PC-3 (cell line): Measurements from ENCODE around the gene COMMD8. TPM values are rescaled to one million over a fixed set of nuclear protein-coding genes. Genes with fewer than 3 reads are reported as not detected.

Experiments used
- ATAC-seq: fragments of 200-7000 bp; cut with Tn5 transposase; 2 replicates; pipeline ENCODE4 v1.9.1; 2020; ENCODE audit warnings: mild to moderate bottlenecking, moderate library complexity
- BruUV-seq: library from RNA; stranded (reverse); fragments of 400-500 nt; replicated peaks from 2 replicates; lab custom pipeline; 2021; lab: Mats Ljungman, UMichigan
- CTCF ChIA-PET: fragments of 300-600 bp; sonication (Branson Sonifier 250); formaldehyde crosslinking; loops from one replicate; lab custom pipeline; 2022; ENCODE audit warnings: antibody characterized with exemption; lab: Charles Lee
- POLR2A ChIA-PET: fragments of 300-600 bp; sonication (Branson Sonifier 250); formaldehyde crosslinking; loops from one replicate; lab custom pipeline; 2022; ENCODE audit warnings: antibody characterized with exemption; ENCODE audit not compliant: unreplicated experiment; lab: Charles Lee
- DNase-seq: peaks from one replicate; pipeline ENCODE4 v3.0.0-alpha.2; 2015
- H2AFZ ChIP-seq: fragments of 300-600 bp; sonication (generic); 2 replicates; pipeline ENCODE4 v1.6.0; 2016; ENCODE audit warnings: antibody characterized with exemption, low read length
- H3F3A ChIP-seq: fragments of 300-600 bp; sonication (generic); one replicate; pipeline ENCODE4 v1.6.0; 2017; ENCODE audit warnings: antibody characterized with exemption, low read length, control low read depth, mild to moderate bottlenecking; ENCODE audit not compliant: unreplicated experiment
- H3K27ac ChIP-seq: fragments of 300-600 bp; sonication (generic); 2 replicates; pipeline ENCODE4 v1.5.1; 2016; ENCODE audit warnings: mild to moderate bottlenecking, low read length
- H3K27me3 ChIP-seq: fragments of 300-600 bp; sonication (generic); 2 replicates; pipeline ENCODE4 v1.6.1; 2016; ENCODE audit warnings: low read length, mixed read lengths
- H3K36me3 ChIP-seq: fragments of 300-600 bp; sonication (generic); 2 replicates; pipeline ENCODE4 v1.6.1; 2016; ENCODE audit warnings: low read depth, mixed run types, low read length, mixed read lengths
- H3K4me1 ChIP-seq: fragments of 300-600 bp; sonication (generic); 2 replicates; pipeline ENCODE4 v1.5.1; 2016; ENCODE audit warnings: low read length; ENCODE audit not compliant: insufficient read depth
- H3K4me2 ChIP-seq: fragments of 300-600 bp; sonication (generic); 2 replicates; pipeline ENCODE4 v1.6.0; 2016; ENCODE audit warnings: low read length
- H3K4me3 ChIP-seq: fragments of 300-600 bp; sonication (generic); 2 replicates; pipeline ENCODE4 v1.5.1; 2016; ENCODE audit warnings: mild to moderate bottlenecking, low read length, mixed read lengths
- H3K79me2 ChIP-seq: fragments of 300-600 bp; sonication (generic); 2 replicates; pipeline ENCODE4 v1.6.1; 2017; ENCODE audit warnings: low read length, mixed read lengths
- H3K9ac ChIP-seq: fragments of 300-600 bp; sonication (generic); 2 replicates; pipeline ENCODE4 v1.6.0; 2016; ENCODE audit warnings: mild to moderate bottlenecking, low read length
- H3K9me2 ChIP-seq: fragments of 300-600 bp; sonication (generic); replicated peaks from 2 replicates; pipeline ENCODE4 v1.6.1; 2016; ENCODE audit warnings: mixed run types, low read length, mixed read lengths
- H3K9me3 ChIP-seq: fragments of 300-600 bp; sonication (generic); 2 replicates; pipeline ENCODE4 v1.6.1; 2016; ENCODE audit warnings: low read length, mixed read lengths
- H4K20me1 ChIP-seq: fragments of 300-600 bp; sonication (generic); 2 replicates; pipeline ENCODE4 v1.6.1; 2016; ENCODE audit warnings: low read length, mixed read lengths
- EZH2 ChIP-seq: fragments of 300-600 bp; sonication (generic); IDR thresholded peaks from one replicate; pipeline ENCODE4 v1.6.1; 2017; ENCODE audit warnings: antibody characterized with exemption, mild to moderate bottlenecking, low read length; ENCODE audit not compliant: unreplicated experiment
- EZH2phosphoT487 ChIP-seq: fragments of 300-600 bp; sonication (generic); IDR thresholded peaks from 2 replicates; pipeline ENCODE4 v1.6.1; 2018; ENCODE audit warnings: mild to moderate bottlenecking, antibody characterized with exemption, low read length, borderline replicate concordance
- intact Hi-C: fragments of 100-400 bp; cut with micrococcal nuclease; formaldehyde crosslinking; loops from 2 replicates; pipeline ENCODE4 v1.9.0; 2023
- total RNA-seq: library from RNA; depleted of rRNA; stranded (reverse); fragments of >200 nt; gene quantifications from 2 replicates; pipeline ENCODE4 v1.2.3, GENCODE V29; 2014
- TF ChIP-seq, protein P1 (sequence below): fragments of 300-600 bp; sonication (generic); conservative IDR thresholded peaks from 2 replicates; pipeline ENCODE4 v1.5.1; 2017; ENCODE audit warnings: antibody characterized with exemption, low read depth, mild to moderate bottlenecking, low read length

COMMD8 gene
- total RNA-seq, 1 experiment from 2014 or later: 9.5 TPM

DNA sequence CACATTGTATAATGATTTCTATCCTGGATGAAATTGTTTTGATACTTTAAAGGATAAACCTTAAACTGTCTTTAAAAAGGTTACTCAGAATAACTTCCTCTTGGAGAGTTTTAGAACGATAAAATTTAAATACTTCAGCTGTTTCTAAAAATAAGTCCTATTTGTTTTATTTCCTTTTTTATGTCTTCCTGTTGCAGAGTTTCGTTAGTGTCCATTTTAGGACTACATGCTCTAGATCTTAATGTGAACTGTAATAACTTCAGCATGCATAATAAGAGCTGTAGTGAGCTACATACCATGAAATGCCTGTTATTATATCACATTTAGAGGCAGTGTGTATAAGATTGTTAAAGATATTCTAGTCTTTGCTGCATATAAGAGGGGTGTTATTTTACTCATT lies 36.2 kb upstream of the COMMD8 start:
- Histone ChIP-seq H3K36me3 (no peaks in the 10 kb centered on the region), H3K9me2 (no peaks in the 10 kb centered on the region), H3K27ac (no peak overlapping the region), H3K4me3 (no peak overlapping the region), H3K4me2 (no peak overlapping the region), H3K9me3 (no peaks in the 10 kb centered on the region), H3K27me3 (no peaks in the 10 kb centered on the region), H3F3A (no peaks in the 10 kb centered on the region), H3K4me1 (no peaks in the 10 kb centered on the region), H4K20me1 (no peaks in the 10 kb centered on the region), H3K9ac (no peak overlapping the region), H2AFZ (no peak overlapping the region), H3K79me2 (no peaks in the 10 kb centered on the region)
- ChIA-PET POLR2A (no interaction called here), CTCF (no interaction called here)
- no peak for ATAC-seq
- TF ChIP-seq, protein P1, sequence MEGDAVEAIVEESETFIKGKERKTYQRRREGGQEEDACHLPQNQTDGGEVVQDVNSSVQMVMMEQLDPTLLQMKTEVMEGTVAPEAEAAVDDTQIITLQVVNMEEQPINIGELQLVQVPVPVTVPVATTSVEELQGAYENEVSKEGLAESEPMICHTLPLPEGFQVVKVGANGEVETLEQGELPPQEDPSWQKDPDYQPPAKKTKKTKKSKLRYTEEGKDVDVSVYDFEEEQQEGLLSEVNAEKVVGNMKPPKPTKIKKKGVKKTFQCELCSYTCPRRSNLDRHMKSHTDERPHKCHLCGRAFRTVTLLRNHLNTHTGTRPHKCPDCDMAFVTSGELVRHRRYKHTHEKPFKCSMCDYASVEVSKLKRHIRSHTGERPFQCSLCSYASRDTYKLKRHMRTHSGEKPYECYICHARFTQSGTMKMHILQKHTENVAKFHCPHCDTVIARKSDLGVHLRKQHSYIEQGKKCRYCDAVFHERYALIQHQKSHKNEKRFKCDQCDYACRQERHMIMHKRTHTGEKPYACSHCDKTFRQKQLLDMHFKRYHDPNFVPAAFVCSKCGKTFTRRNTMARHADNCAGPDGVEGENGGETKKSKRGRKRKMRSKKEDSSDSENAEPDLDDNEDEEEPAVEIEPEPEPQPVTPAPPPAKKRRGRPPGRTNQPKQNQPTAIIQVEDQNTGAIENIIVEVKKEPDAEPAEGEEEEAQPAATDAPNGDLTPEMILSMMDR: no peak
- no peak for TF ChIP-seq EZH2phosphoT487
- TF ChIP-seq EZH2: no peak
- no peak for DNase-seq
- no TSS peak for BruUV-seq
- intact Hi-C loops: no loop called here

DNA sequence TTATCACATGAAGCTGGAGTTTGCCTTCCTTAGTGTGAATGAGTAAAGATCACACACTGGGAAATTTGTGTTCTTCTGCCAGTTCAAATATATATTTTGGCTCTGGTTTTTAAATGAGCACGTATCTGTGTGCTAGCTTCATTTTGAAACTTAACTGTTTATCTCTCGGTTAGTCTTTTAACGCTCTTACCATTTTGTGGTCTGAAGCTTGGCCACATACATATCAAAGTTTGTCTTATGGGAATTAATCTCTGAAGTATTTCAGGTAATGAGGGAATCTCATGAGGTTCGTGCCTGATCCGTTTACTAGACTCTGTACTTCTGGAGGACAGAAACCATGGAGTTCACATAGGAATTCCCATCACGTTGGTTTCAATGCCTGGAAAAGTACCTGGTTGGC lies 35.4 kb upstream of the COMMD8 start:
- Histone ChIP-seq H3K4me2 (no peak overlapping the region), H3K4me1 (no peaks in the 10 kb centered on the region), H3K79me2 (no peaks in the 10 kb centered on the region), H2AFZ (no peak overlapping the region), H3K9me2 (no peaks in the 10 kb centered on the region), H3K9me3 (no peaks in the 10 kb centered on the region), H3F3A (no peaks in the 10 kb centered on the region), H4K20me1 (no peaks in the 10 kb centered on the region), H3K27ac (no peak overlapping the region), H3K4me3 (no peak overlapping the region), H3K9ac (no peak overlapping the region), H3K27me3 (no peaks in the 10 kb centered on the region), H3K36me3 (no peaks in the 10 kb centered on the region)
- ATAC-seq (no peak), DNase-seq (no peak)
- POLR2A ChIA-PET: no interaction called here
- CTCF ChIA-PET: no interaction called here
- TF ChIP-seq EZH2 (no peak), EZH2phosphoT487 (no peak)
- TF ChIP-seq, protein P1: no peak
- no TSS peak for BruUV-seq
- intact Hi-C loops: no loop called here

DNA sequence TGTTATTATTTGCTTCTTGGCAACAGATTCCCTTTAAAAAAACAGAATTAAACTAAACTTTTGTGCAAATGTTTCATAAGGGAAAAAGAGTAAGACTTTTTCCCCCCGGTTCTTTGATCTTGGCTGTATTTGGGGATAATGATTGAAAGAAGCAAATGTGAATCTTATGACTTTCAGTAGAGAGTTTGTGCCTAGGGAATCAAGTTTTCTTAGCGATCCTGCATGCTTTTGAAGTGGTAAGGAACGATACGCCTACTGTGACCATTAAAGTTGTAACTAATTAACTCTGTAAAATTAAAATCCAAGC lies 30.6 kb upstream of the COMMD8 start:
- ChIA-PET POLR2A (no interaction called here), CTCF (no interaction called here)
- no peaks in the 10 kb centered on the region for H3K79me2 ChIP-seq

More for the DNA sequence above, 30.6 kb upstream of the COMMD8 start:
- H3K4me2 ChIP-seq: no peak overlapping the region
- no peaks in the 10 kb centered on the region for H3K4me1 ChIP-seq
- H3K27ac ChIP-seq: no peak overlapping the region
- TF ChIP-seq EZH2phosphoT487 (no peak), EZH2 (no peak)
- TF ChIP-seq, protein P1: no peak
- DNase-seq (no peak), ATAC-seq (no peak)
- BruUV-seq: no TSS peak
- no peaks in the 10 kb centered on the region for H3K9me2 ChIP-seq
- no peaks in the 10 kb centered on the region for H3K9me3 ChIP-seq
- no peaks in the 10 kb centered on the region for H3K27me3 ChIP-seq
- no peak overlapping the region for H3K9ac ChIP-seq
- intact Hi-C loops: no loop called here
- no peaks in the 10 kb centered on the region for H3F3A ChIP-seq
- H3K36me3 ChIP-seq: no peaks in the 10 kb centered on the region
- no peak overlapping the region for H3K4me3 ChIP-seq
- H2AFZ ChIP-seq: no peak overlapping the region
- H4K20me1 ChIP-seq: no peaks in the 10 kb centered on the region
